GM21619 (cell line): ENCODE measurements around the gene UGT1A5.
"Not testable (repeated sequence)": the region's sequence is repeated elsewhere in the genome, so short reads cannot be mapped to it uniquely, and the experiment has no call there.

Source experiments
- ATAC-seq: cut with Tn5 transposase; IDR thresholded peaks from one replicate; pipeline ENCODE4 v1.9.1; 2021; ENCODE audit not compliant: unreplicated experiment

UGT1A5 gene

GRCh38 chr2:233692648-233693047 lies 20.1 kb upstream of the UGT1A5 start, which contains the start of gene UGT1A6:
UGT1A6 (plus strand) TSS chr2:233692890; CDS start chr2:233693005, 115 bp downstream.
- ATAC-seq = no peak

DNA sequence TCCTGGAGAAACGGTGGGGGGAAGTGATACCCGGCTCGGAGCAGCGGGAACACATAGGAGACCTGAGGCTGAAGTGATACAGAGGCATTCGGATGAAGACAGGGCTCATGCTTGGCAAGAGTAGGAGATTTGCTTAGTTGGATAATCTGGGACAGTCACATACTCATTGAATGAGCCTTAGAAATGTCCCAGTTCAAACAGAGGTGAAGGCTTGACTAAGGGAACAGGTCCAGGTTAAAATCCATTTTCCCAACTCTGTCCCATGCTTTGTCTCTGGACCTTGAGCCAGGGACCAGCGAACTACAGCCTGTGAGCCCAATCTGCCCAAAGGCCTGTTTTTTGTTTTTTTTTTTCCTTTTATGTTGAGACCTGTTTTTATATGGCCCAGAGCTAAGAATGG lies 18.7 kb upstream of the UGT1A5 start:
- no peak for ATAC-seq

DNA sequence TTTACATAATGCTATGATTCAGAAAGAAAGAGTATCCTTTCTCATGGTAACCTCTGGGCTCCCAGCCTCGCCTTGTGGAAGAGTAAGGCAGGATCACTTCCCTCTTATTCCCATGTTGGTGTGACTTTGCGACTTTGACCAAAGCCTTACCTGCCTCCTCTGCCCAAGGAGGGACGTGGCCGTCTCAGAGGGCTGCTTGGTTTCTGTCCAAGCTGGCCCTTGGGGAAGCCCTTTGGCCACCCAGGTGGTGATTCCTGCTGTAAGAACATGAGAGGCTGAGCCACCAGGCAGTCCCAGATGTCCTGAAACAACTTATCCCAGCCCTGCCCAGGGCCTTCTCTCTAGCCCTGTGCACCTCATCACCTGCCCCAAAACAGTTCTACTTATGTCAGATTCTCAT lies 14.0 kb upstream of the UGT1A5 start:
- ATAC-seq = no peak

GRCh38 chr2:233699424-233700027 lies 13.2 kb upstream of the UGT1A5 start:
- no peak for ATAC-seq

- ATAC-seq = no peak
Measured at GRCh38 chr2:233700028-233700635, 12.6 kb upstream of the UGT1A5 start.

DNA sequence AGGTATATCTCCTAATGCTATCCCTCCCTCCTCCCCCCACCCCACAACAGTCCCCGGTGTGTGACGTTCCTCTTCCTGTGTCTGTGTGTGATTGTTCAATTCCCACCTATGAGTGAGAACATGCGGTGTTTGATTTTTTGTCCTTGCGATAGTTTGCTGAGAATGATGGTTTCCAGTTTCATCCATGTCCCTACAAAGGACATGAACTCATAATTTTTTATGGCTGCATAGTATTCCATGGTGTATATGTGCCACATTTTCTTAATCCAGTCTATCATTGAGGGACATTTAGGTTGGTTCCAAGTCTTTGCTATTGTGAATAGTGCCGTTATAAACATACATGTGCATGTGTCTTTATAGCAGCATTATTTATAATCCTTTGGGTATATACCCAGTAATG lies 11.9 kb upstream of the UGT1A5 start:
- ATAC-seq = not testable (repeated sequence)

- no peak for ATAC-seq
Measured at GRCh38 chr2:233702238-233702637, 10.5 kb upstream of the UGT1A5 start.

DNA sequence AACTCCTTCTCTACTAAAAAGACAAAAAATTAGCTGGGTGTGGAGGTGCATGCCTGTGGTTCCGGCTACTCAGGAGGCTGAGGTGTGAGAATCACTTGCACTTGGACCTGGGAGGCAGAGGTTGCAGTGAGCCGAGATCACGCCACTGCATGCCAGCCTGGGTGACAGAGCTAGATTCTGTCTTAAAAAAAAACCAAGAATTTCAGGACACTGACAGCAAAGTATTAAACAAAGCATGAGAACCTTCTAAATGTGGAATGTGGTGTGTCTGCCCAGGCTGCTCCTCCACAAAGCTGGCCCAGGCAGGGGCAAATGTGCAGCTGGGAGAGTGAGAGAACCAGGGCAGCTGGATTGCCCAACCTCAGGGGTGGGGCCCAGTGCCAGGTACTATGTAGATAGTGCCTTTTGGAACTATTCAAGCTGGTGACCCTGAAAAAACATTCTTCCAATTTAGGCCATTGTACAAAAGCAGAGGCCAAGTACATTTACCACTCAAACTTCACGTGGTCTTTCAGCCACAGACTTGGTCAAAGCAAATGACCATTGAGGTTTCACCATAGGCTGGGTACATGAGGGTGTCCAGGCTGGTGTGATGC lies 6.7 kb upstream of the UGT1A5 start:
- ATAC-seq = no peak

- ATAC-seq = no peak
Measured at GRCh38 chr2:233706720-233707119, 6.0 kb upstream of the UGT1A5 start.

GRCh38 chr2:233707940-233708644 lies 4.6 kb upstream of the UGT1A5 start:
- ATAC-seq = no peak

DNA sequence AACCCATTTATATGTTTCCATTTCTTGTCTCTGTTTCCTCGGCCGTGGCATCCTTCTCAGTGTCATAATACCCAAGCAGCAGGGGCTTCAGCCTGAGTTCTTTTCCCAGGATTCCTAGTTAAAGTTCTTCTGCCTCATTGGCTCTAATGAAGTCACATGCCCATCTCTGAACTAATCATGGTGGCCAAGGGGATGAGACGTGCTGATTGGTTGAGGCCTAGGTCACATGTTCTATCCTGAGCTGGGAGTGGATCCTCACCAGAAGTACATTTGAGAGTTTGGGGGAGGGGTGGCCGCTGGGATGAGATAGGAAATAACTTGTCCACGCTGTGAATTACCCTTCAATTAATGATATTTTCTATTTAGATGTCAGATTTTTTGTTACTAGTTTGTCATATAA lies 3.8 kb upstream of the UGT1A5 start:
- no peak for ATAC-seq

DNA sequence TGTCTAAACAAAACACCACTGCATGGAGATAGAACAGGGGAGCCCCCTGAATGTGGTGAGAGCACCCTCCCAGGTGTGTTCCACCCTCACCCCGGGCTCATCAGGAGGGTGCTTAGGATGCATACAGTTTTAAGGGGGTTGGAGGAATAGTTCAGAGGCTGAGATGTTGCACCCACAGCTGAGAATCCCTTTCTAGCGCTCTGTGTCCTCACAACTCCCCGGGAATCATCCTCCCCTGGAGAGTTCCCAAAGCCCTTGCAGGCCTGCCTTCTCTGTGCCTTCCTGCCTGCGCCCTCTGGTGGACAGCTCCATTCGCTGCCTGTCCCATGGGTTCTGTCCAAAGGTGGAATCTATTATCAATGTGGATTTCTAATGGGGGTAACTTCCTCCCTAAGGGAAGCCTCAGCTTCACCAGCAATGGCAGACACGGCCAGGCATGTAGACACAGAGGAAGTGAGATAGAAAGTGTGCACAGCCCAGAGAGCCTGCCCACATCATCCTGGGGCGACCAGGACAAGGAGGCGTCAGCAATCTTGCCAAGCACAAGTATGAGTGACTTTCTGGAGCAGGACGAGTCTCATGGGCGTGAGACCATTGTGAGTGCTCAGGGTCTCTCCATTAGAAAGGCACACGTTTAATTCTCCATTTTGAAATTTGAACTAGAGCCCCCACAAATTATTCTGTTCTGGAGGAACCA lies 1.2 kb upstream of the UGT1A5 start:
- peak; percentile 66 for ATAC-seq

DNA sequence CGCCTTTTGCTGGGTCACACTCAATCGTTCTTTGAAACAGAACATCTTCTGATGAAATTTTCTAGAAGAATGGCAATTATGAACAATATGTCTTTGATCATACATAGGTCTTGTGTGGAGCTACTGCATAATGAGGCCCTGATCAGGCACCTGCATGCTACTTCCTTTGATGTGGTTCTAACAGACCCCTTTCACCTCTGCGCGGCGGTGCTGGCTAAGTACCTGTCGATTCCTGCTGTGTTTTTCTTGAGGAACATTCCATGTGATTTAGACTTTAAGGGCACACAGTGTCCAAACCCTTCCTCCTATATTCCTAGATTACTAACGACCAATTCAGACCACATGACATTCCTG lies 532 bp downstream of the UGT1A5 start:
- no peak for ATAC-seq

DNA sequence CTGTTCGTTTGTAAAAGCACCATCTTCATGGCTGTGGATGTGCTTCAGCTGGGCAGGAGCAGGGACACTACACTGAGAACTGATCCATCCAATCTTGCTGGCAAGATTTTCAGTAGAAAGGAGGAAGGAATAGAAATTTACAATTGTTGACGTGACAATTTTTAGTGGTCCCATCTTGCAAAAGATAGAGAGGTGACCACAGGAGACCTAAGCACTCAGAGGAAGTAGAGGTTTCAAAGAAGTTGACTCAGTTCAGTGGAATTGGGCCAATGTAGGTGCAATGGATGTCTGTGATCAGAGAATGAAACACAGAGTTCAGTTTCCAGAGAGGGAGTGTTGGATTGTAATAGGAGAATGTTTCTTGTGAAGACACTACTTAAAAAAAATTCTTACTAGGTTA lies 1.4 kb downstream of the UGT1A5 start:
- ATAC-seq = no peak

DNA sequence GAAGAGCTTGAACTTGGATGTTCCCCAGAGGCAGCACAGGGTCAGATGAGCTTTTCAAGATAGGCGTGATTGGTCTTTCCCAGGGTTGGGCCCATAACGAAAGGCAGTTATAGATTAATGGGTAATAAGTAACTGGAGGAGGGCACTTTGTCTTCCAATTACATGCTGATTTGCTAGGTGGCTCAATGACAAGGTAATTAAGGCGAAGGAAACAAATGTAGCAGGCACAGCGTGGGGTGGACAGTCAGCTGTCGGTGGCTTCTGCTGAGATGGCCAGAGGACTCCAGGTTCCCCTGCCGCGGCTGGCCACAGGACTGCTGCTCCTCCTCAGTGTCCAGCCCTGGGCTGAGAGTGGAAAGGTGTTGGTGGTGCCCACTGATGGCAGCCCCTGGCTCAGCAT lies 5.8 kb downstream of the UGT1A5 start, which contains the start of gene UGT1A4:
Gene UGT1A4 (plus strand): TSS at position 185 of the 400 bp plus-strand sequence. CDS start 85 bp downstream, at position 270.
- ATAC-seq = no peak

DNA sequence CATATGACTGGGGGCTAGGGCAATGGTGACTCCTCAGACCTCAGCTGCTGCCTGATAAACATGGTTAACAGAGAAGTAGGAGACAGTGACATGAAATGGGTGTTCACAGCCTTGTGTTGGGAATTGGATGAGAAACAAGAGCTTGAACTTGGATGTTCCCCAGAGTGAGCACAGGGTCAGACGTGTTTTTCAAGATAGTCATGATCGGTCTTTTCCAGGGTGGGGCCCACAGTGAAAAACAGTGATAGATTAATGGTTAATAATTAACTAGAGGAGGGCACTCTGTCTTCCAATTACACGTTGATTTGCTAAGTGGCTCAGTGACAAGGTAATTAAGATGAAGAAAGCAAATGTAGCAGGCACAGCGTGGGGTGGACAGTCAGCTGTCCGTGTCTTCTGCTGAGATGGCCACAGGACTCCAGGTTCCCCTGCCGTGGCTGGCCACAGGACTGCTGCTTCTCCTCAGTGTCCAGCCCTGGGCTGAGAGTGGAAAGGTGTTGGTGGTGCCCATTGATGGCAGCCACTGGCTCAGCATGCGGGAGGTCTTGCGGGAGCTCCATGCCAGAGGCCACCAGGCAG lies 16.1 kb downstream of the UGT1A5 start, which contains the start of gene UGT1A3:
Gene UGT1A3 (plus strand): TSS at position 320 of the 579 bp plus-strand sequence. CDS start 85 bp downstream, at position 405.
- ATAC-seq = no peak

DNA sequence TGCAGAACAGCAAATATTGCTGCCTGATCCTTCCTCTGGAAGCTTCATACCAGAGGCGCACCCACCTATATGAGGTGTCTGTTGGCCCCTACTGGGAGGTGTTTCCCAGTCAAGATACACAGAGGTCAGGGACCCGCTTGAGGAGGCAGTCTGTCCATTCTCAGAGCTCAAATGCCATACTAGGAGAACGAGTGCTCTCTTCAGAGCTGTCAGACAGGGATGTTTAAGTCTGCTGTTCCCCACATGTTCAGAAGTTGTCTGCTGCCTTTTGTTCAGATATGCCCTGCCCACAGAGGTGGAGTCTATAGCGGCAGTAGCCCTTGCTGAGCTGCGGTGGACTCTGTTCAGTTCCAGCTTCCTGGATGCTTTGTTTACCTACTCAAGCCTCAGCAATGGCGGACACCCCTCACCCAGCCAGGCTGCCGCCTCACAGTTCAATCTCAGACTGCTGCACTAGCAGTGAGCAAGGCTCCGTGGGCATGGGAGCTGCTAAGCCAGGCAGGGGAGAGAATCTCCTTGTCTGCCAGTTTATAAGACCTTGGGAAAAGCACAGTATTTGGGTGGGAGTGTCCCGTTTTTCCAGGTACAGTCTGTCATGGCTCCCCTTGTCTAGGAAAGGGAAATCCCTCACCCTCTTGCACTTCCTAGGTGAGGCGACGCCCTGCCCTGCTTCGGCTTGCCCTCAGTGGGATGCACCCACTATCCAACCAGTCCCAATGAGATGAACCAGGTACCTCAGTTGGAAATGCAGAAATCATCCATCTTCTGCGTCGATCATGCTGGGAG lies 24.4 kb downstream of the UGT1A5 start:
- not testable (repeated sequence) for ATAC-seq

DNA sequence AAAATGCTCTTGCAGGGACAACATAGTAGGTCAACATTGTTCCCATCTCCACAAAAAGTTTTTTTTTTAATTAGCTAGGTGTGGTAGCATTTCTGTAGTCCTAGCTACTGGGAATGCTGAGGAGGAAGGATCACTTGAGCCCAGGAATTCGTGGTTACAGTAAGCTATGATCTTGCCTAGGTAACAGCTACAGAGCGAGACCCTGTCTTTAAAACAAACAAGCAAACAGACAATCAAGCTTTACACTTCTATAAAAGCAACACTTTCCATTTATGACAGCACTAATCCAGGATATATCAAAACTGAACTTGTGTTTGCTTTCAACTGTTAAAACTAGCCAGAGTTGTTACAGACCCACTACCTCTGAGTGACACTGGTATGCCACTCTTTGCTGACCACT lies 28.2 kb downstream of the UGT1A5 start:
- no peak for ATAC-seq

DNA sequence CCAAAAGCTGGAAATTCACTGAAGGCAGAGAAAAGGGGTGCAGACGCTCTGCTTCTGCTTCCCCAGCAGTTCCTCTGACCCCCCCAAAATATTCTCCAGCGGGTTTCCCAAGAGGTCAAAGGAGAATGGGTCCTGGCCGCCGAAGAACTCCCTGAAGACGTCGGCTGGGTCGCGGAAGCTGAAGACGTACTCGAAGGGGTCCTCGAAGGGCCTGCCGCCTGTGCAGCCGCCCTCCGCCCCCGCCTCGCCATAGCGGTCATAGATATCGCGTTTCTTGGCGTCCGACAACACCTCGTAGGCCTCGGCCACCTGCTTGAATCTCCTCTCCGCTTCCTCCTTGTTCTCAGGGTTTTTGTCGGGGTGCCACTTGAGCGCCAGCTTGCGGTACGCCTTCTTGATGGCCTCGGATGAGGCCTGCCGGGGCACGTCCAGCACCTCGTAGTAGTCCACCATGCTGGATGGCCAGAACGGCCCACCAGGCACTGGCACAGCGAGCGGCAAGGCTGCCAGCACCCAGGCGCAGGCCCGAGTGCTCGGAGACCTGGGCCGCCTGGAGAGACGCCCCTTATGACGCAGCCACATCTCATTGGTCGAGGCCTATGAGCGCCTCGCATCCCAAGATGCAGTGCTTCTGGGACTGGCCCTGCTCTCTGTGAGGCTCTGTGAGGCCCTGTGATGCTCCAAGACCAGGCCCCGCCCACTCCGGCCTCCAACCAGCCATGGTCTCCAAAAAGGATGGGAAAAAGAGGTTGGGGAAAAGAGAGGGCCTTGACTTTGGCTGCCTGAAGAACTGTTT lies 31.0 kb downstream of the UGT1A5 start:
- ATAC-seq = no peak
